Activated CD4-positive, alpha-beta memory T cell treated with anti-CD3 and anti-CD28 coated beads for 36 hours (primary cell): Measurements from ENCODE around the gene LRRC3. TPM values are rescaled to one million over a fixed set of nuclear protein-coding genes. Genes with fewer than 3 reads are reported as not detected.

Source experiments
- CTCF ChIA-PET: fragments of 350-600 bp; sonication (Branson Sonifier 250); formaldehyde crosslinking; loops from one replicate; lab custom pipeline; 2021; ENCODE audit warnings: antibody characterized with exemption, inconsistent platforms; lab: Charles Lee
- POLR2A ChIA-PET: fragments of 350-600 bp; sonication (Branson Sonifier 250); formaldehyde crosslinking; loops from one replicate; lab custom pipeline; 2021; ENCODE audit warnings: antibody characterized with exemption; lab: Charles Lee
- DNase-seq: peaks from one replicate; pipeline ENCODE4 v3.0.0-alpha.2; 2020
- H3K27ac Mint-ChIP-seq: one replicate; pipeline ENCODE4 v1.8.0; 2021; ENCODE audit warnings: mixed read lengths
- H3K27me3 Mint-ChIP-seq: one replicate; pipeline ENCODE4 v1.8.0; 2021; ENCODE audit warnings: mixed read lengths
- H3K36me3 Mint-ChIP-seq: one replicate; pipeline ENCODE4 v1.8.0; 2021; ENCODE audit warnings: mixed read lengths
- H3K4me1 Mint-ChIP-seq: one replicate; pipeline ENCODE4 v1.8.0; 2021; ENCODE audit warnings: low read depth, mixed read lengths
- H3K4me3 Mint-ChIP-seq: one replicate; pipeline ENCODE4 v1.8.0; 2021; ENCODE audit warnings: mild to moderate bottlenecking, mixed read lengths
- H3K9me3 Mint-ChIP-seq: one replicate; pipeline ENCODE4 v1.8.0; 2021; ENCODE audit warnings: mixed read lengths
- intact Hi-C: fragments of 100-400 bp; cut with micrococcal nuclease; formaldehyde crosslinking; loops from one replicate; pipeline ENCODE4 v1.15.1; 2023
- total RNA-seq, 2 experiments: library from RNA; stranded (reverse); gene quantifications; one replicate each; pipeline ENCODE4 v1.2.3, GENCODE V29; 2021

LRRC3 gene
- total RNA-seq, 2 experiments from 2014 or later = 2.6 to 2.8 TPM

GRCh38 chr21:44510508-44511218 lies 55.4 kb downstream of the LRRC3 start:
- no peaks in the 10 kb centered on the region for H3K27me3 Mint-ChIP-seq
- no peak overlapping the region for H3K4me3 Mint-ChIP-seq
- POLR2A ChIA-PET = no interaction called here
- CTCF ChIA-PET = interaction anchor here (0.6 to 5.7 kb wide), 35 partner anchors 9 to 429 kb away, joined by 3 to 67 read pairs (median 4); partner anchors contain the start of genes KRTAP12-3, PTTG1IP, SLX9 and UBE2G2
- H3K4me1 Mint-ChIP-seq = no peaks in the 10 kb centered on the region
- peak; percentile 82 for DNase-seq
- intact Hi-C loops = loop anchor here (1.0 kb wide), 2 partner anchors 232 to 283 kb away; no protein-coding TSS in a partner anchor
- H3K36me3 Mint-ChIP-seq = no peaks in the 10 kb centered on the region
- H3K9me3 Mint-ChIP-seq = no peaks in the 10 kb centered on the region
- no peak overlapping the region for H3K27ac Mint-ChIP-seq

GRCh38 chr21:44511219-44511937 lies 56.1 kb downstream of the LRRC3 start:
- Mint-ChIP-seq H3K27me3 (no peaks in the 10 kb centered on the region), H3K36me3 (no peaks in the 10 kb centered on the region), H3K4me3 (no peak overlapping the region), H3K9me3 (no peaks in the 10 kb centered on the region), H3K27ac (no peak overlapping the region), H3K4me1 (no peaks in the 10 kb centered on the region)
- POLR2A ChIA-PET = no interaction called here
- CTCF ChIA-PET = interaction anchor here (0.6 to 5.7 kb wide), 30 partner anchors 10 to 428 kb away, joined by 3 to 67 read pairs (median 4); partner anchors contain the start of genes KRTAP12-3, PTTG1IP, SLX9 and UBE2G2
- no peak for DNase-seq
- intact Hi-C loops = no loop called here

Other genes with a start within 250 kb of the LRRC3 start
- 1 to 10 TPM; 2.4 to 2.5 TPM for gene ICOSLG, start 214.6 kb upstream of the LRRC3 start, total RNA-seq
- not detected for gene DNMT3L, start 193.6 kb upstream of the LRRC3 start, total RNA-seq
- gene AIRE, start 169.6 kb upstream of the LRRC3 start, total RNA-seq = not detected
- gene PFKL, start 155.5 kb upstream of the LRRC3 start, total RNA-seq = 100 to 1,000 TPM; 197 to 210 TPM
- 10 to 100 TPM; 11.1 to 11.7 TPM for gene CFAP410, start 116.1 kb upstream of the LRRC3 start, total RNA-seq
- gene TRPM2, start 101.9 kb upstream of the LRRC3 start, total RNA-seq = 1 to 10 TPM; 1.6 to 1.9 TPM
- not detected for gene KRTAP10-1, start 84.7 kb downstream of the LRRC3 start, total RNA-seq
- not detected for gene KRTAP10-2, start 96.0 kb downstream of the LRRC3 start, total RNA-seq
- gene KRTAP10-3, start 103.3 kb downstream of the LRRC3 start, total RNA-seq = not detected
- gene KRTAP10-4, start 118.2 kb downstream of the LRRC3 start, total RNA-seq = not detected
- not detected for gene KRTAP10-5, start 125.1 kb downstream of the LRRC3 start, total RNA-seq
- gene KRTAP10-6, start 137.0 kb downstream of the LRRC3 start, total RNA-seq = not detected
- not detected for gene KRTAP10-7, start 145.1 kb downstream of the LRRC3 start, total RNA-seq
- gene KRTAP10-8, start 156.6 kb downstream of the LRRC3 start, total RNA-seq = not detected
- gene KRTAP10-9, start 171.6 kb downstream of the LRRC3 start, total RNA-seq = not detected
- not detected for gene KRTAP10-10, start 181.8 kb downstream of the LRRC3 start, total RNA-seq
- not detected for gene KRTAP10-11, start 190.9 kb downstream of the LRRC3 start, total RNA-seq
- not detected for gene KRTAP12-4, start 199.1 kb downstream of the LRRC3 start, total RNA-seq
- not detected for gene KRTAP12-3, start 202.4 kb downstream of the LRRC3 start, total RNA-seq
- gene KRTAP12-2, start 211.4 kb downstream of the LRRC3 start, total RNA-seq = not detected
- not detected for gene KRTAP12-1, start 226.7 kb downstream of the LRRC3 start, total RNA-seq
- gene KRTAP10-12, start 241.7 kb downstream of the LRRC3 start, total RNA-seq = not detected